Measurements from ENCODE around the gene FANCB. TPM values are rescaled to one million over a fixed set of nuclear protein-coding genes. Genes with fewer than 3 reads are reported as not detected.

The FANCB gene
- total and polyA plus RNA-seq, 2 donors: 1.4 to 7.2 TPM

- Histone ChIP-seq H3K4me3 (ENCODE audit: low read length in 2 of 2) (no peak overlapping the region), H3K36me3 (ENCODE audit: control insufficient read depth in 2 of 2, insufficient read depth in 2 of 2, low read length in 1 of 2) (no peaks in the 10 kb centered on the region), H3K4me1 (ENCODE audit: control insufficient read depth in 2 of 2, insufficient read depth in 2 of 2, low read length in 2 of 2) (no peaks in the 10 kb centered on the region), H3K27me3 (ENCODE audit: control insufficient read depth in 2 of 2, insufficient read depth in 1 of 2, low read length in 1 of 2) (no peaks in the 10 kb centered on the region), H3K9me3 (ENCODE audit: control insufficient read depth in 2 of 2, insufficient read depth in 1 of 2, low read length in 1 of 2) (no peaks in the 10 kb centered on the region), H3K27ac (ENCODE audit: low read depth in 1 of 2, low read length in 1 of 2) (no peak overlapping the region)
- DNase-seq (ENCODE audit: low read depth in 6 of 9, low spot score in 9 of 9): no peak
These were observed 47.0 kb downstream of the FANCB start for GRCh38 chrX:14825851-14826250.

GRCh38 chrX:14819769-14820168, 53.1 kb downstream of the FANCB start:
- no peak overlapping the region for H3K27ac ChIP-seq (ENCODE audit: low read depth in 1 of 2, low read length in 1 of 2)
- H3K36me3 ChIP-seq (ENCODE audit: control insufficient read depth in 2 of 2, insufficient read depth in 2 of 2, low read length in 1 of 2): no peaks in the 10 kb centered on the region
- no peak overlapping the region for H3K4me3 ChIP-seq (ENCODE audit: low read length in 2 of 2)
- H3K9me3 ChIP-seq (ENCODE audit: control insufficient read depth in 2 of 2, insufficient read depth in 1 of 2, low read length in 1 of 2): no peaks in the 10 kb centered on the region
- H3K27me3 ChIP-seq (ENCODE audit: control insufficient read depth in 2 of 2, insufficient read depth in 1 of 2, low read length in 1 of 2): no peaks in the 10 kb centered on the region
- H3K4me1 ChIP-seq (ENCODE audit: control insufficient read depth in 2 of 2, insufficient read depth in 2 of 2, low read length in 2 of 2): no peaks in the 10 kb centered on the region
- 95% methylated on average over 3 of the region's 3 CpGs for WGBS
- DNase-seq (ENCODE audit: low read depth in 6 of 9, low spot score in 9 of 9): no peak

- no peaks in the 10 kb centered on the region for H3K36me3 ChIP-seq (ENCODE audit: control insufficient read depth in 2 of 2, insufficient read depth in 2 of 2, low read length in 1 of 2)
- H3K27me3 ChIP-seq (ENCODE audit: control insufficient read depth in 2 of 2, insufficient read depth in 1 of 2, low read length in 1 of 2): no peaks in the 10 kb centered on the region
- no peak overlapping the region for H3K4me3 ChIP-seq (ENCODE audit: low read length in 2 of 2)
- WGBS: 96% methylated on average over 2 of the region's 2 CpGs
- no peak for DNase-seq (ENCODE audit: low read depth in 6 of 9, low spot score in 9 of 9)
- H3K27ac ChIP-seq (ENCODE audit: low read depth in 1 of 2, low read length in 1 of 2): no peak overlapping the region
- H3K4me1 ChIP-seq (ENCODE audit: control insufficient read depth in 2 of 2, insufficient read depth in 2 of 2, low read length in 2 of 2): no peaks in the 10 kb centered on the region
- H3K9me3 ChIP-seq (ENCODE audit: control insufficient read depth in 2 of 2, insufficient read depth in 1 of 2, low read length in 1 of 2): no peaks in the 10 kb centered on the region
These were observed 55.3 kb downstream of the FANCB start for GRCh38 chrX:14817571-14817970.

GRCh38 chrX:14802943-14803710, 69.7 kb downstream of the FANCB start:
- Histone ChIP-seq H3K27me3 (ENCODE audit: control insufficient read depth in 2 of 2, insufficient read depth in 1 of 2, low read length in 1 of 2) (no peaks in the 10 kb centered on the region), H3K27ac (ENCODE audit: low read depth in 1 of 2, low read length in 1 of 2) (no peak overlapping the region), H3K9me3 (ENCODE audit: control insufficient read depth in 2 of 2, insufficient read depth in 1 of 2, low read length in 1 of 2) (no peaks in the 10 kb centered on the region), H3K36me3 (ENCODE audit: control insufficient read depth in 2 of 2, insufficient read depth in 2 of 2, low read length in 1 of 2) (no peaks in the 10 kb centered on the region), H3K4me1 (ENCODE audit: control insufficient read depth in 2 of 2, insufficient read depth in 2 of 2, low read length in 2 of 2) (no peaks in the 10 kb centered on the region), H3K4me3 (ENCODE audit: low read length in 2 of 2) (no peak overlapping the region)
- 83% methylated on average over 1 of the region's 1 CpG for WGBS
- DNase-seq (ENCODE audit: low read depth in 6 of 9, low spot score in 9 of 9): no peak

- no peak for DNase-seq (ENCODE audit: low read depth in 6 of 9, low spot score in 9 of 9)
- Histone ChIP-seq H3K27me3 (ENCODE audit: control insufficient read depth in 2 of 2, insufficient read depth in 1 of 2, low read length in 1 of 2) (no peaks in the 10 kb centered on the region), H3K4me1 (ENCODE audit: control insufficient read depth in 2 of 2, insufficient read depth in 2 of 2, low read length in 2 of 2) (no peaks in the 10 kb centered on the region), H3K9me3 (ENCODE audit: control insufficient read depth in 2 of 2, insufficient read depth in 1 of 2, low read length in 1 of 2) (no peaks in the 10 kb centered on the region), H3K36me3 (ENCODE audit: control insufficient read depth in 2 of 2, insufficient read depth in 2 of 2, low read length in 1 of 2) (no peaks in the 10 kb centered on the region), H3K27ac (ENCODE audit: low read depth in 1 of 2, low read length in 1 of 2) (no peak overlapping the region), H3K4me3 (ENCODE audit: low read length in 2 of 2) (no peak overlapping the region)
- WGBS: 89% methylated on average over 2 of the region's 2 CpGs
These were observed 71.7 kb downstream of the FANCB start for GRCh38 chrX:14801136-14801535.

- no peak overlapping the region for H3K4me3 ChIP-seq (ENCODE audit: low read length in 2 of 2)
- WGBS: 90% methylated on average over 3 of the region's 3 CpGs
- no peaks in the 10 kb centered on the region for H3K4me1 ChIP-seq (ENCODE audit: control insufficient read depth in 2 of 2, insufficient read depth in 2 of 2, low read length in 2 of 2)
- no peaks in the 10 kb centered on the region for H3K9me3 ChIP-seq (ENCODE audit: control insufficient read depth in 2 of 2, insufficient read depth in 1 of 2, low read length in 1 of 2)
- no peaks in the 10 kb centered on the region for H3K27me3 ChIP-seq (ENCODE audit: control insufficient read depth in 2 of 2, insufficient read depth in 1 of 2, low read length in 1 of 2)
- H3K27ac ChIP-seq (ENCODE audit: low read depth in 1 of 2, low read length in 1 of 2): no peak overlapping the region
- no peak for DNase-seq (ENCODE audit: low read depth in 6 of 9, low spot score in 9 of 9)
- H3K36me3 ChIP-seq (ENCODE audit: control insufficient read depth in 2 of 2, insufficient read depth in 2 of 2, low read length in 1 of 2): no peaks in the 10 kb centered on the region
These were observed 74.0 kb downstream of the FANCB start for GRCh38 chrX:14798805-14799397.

Other genes with a start within 250 kb of the FANCB start
- 8.4 TPM for gene MOSPD2, start 352 bp upstream of the FANCB start, total RNA-seq
- 6.5 TPM for gene MOSPD2, start 352 bp upstream of the FANCB start, polyA plus RNA-seq

All from thymus (tissue), 11 donors.